Measurements from ENCODE around the gene LYVE1.

- TF ChIP-seq CTCF (IDR thresholded peaks at IDR 0.05) (no peak), POLR2A (IDR thresholded peaks at IDR 0.05) (no peak)
Observed at GRCh38 chr11:10597877-10598351, 29.4 kb upstream of the LYVE1 start.
